IMR-90 (cell line): ENCODE data around the gene XDH. TPM values are rescaled to one million over a fixed set of nuclear protein-coding genes. Genes with fewer than 3 reads are reported as not detected.

Experiments used
- ATAC-seq: fragments of 200-7000 bp; cut with Tn5 transposase; 2 replicates; pipeline ENCODE4 v1.9.1; 2020; ENCODE audit warnings: low read depth, mild to moderate bottlenecking, moderate library complexity
- BruUV-seq: library from RNA; stranded (reverse); fragments of 400-500 nt; replicated peaks from 2 replicates; lab custom pipeline; 2021; lab: Mats Ljungman, UMichigan
- CTCF ChIA-PET: fragments of 300-600 bp; formaldehyde crosslinking; extraction: SDS; loops from one replicate; lab custom pipeline; 2021; ENCODE audit warnings: antibody characterized with exemption; lab: Yijun Ruan, JAX
- POLR2A ChIA-PET: fragments of 300-600 bp; sonication (Branson Sonifier 250); formaldehyde crosslinking; loops from one replicate; lab custom pipeline; 2022; ENCODE audit warnings: antibody characterized with exemption; ENCODE audit not compliant: unreplicated experiment; lab: Charles Lee
- DNase-seq: peaks from one replicate; pipeline ENCODE4 v3.0.0; 2013
- H2AFZ ChIP-seq: replicated peaks from 2 replicates; pipeline ENCODE3; 2013; ENCODE audit warnings: low read length, mild to moderate bottlenecking; ENCODE audit not compliant: poor library complexity
- H2AK5ac ChIP-seq: 2 replicates; pipeline ENCODE4 v1.6.1; 2013; ENCODE audit warnings: low read depth, low read length, inconsistent platforms
- H2AK9ac ChIP-seq: replicated peaks from 2 replicates; pipeline ENCODE3; 2013; ENCODE audit warnings: mild to moderate bottlenecking, low read depth, low read length, moderate library complexity; ENCODE audit not compliant: poor library complexity
- H2BK120ac ChIP-seq: 2 replicates; pipeline ENCODE4 v1.6.1; 2013; ENCODE audit warnings: low read depth, low read length, inconsistent platforms
- H2BK15ac ChIP-seq: 3 replicates; pipeline ENCODE4 v1.6.1; 2013; ENCODE audit warnings: low read depth, low read length, inconsistent platforms
- H2BK20ac ChIP-seq: 2 replicates; pipeline ENCODE4 v1.6.1; 2013; ENCODE audit warnings: low read depth, mild to moderate bottlenecking, inconsistent platforms, low read length, moderate library complexity
- H2BK5ac ChIP-seq: 2 replicates; pipeline ENCODE4 v1.6.1; 2013; ENCODE audit warnings: mild to moderate bottlenecking, low read depth, low read length, inconsistent platforms; ENCODE audit not compliant: poor library complexity, severe bottlenecking
- H3K14ac ChIP-seq: replicated peaks from 2 replicates; pipeline ENCODE4 v1.6.1; 2013; ENCODE audit warnings: low read depth, low read length, inconsistent platforms
- H3K18ac ChIP-seq: 2 replicates; pipeline ENCODE4 v1.6.1; 2013; ENCODE audit warnings: low read depth, low read length, control low read depth
- H3K23ac ChIP-seq: 2 replicates; pipeline ENCODE4 v1.6.1; 2013; ENCODE audit warnings: low read depth, low read length, inconsistent platforms
- H3K27ac ChIP-seq: 2 replicates; pipeline ENCODE4 v1.5.1; 2013; ENCODE audit warnings: mild to moderate bottlenecking, control low read depth, low read length; ENCODE audit not compliant: insufficient read depth
- H3K27me3 ChIP-seq: 2 replicates; pipeline ENCODE4 v1.6.1; 2013; ENCODE audit warnings: low read length; ENCODE audit not compliant: control insufficient read depth, insufficient read depth
- H3K36me3 ChIP-seq: 2 replicates; pipeline ENCODE4 v1.6.1; 2013; ENCODE audit warnings: low read length, mixed read lengths; ENCODE audit not compliant: control insufficient read depth, insufficient read depth
- H3K4ac ChIP-seq: 2 replicates; pipeline ENCODE4 v1.6.1; 2013; ENCODE audit warnings: low read depth, low read length, inconsistent platforms
- H3K4me1 ChIP-seq: 2 replicates; pipeline ENCODE4 v1.6.1; 2013; ENCODE audit warnings: low read length, mixed read lengths; ENCODE audit not compliant: control insufficient read depth, insufficient read depth
- H3K4me2 ChIP-seq: 2 replicates; pipeline ENCODE4 v1.6.1; 2013; ENCODE audit warnings: low read depth, mild to moderate bottlenecking, control low read depth, low read length, moderate library complexity
- H3K4me3 ChIP-seq: 2 replicates; pipeline ENCODE4 v1.5.1; 2013; ENCODE audit warnings: low read depth, mild to moderate bottlenecking, control low read depth, low read length, moderate library complexity; ENCODE audit not compliant: insufficient read depth
- H3K56ac ChIP-seq: 2 replicates; pipeline ENCODE4 v1.6.1; 2013; ENCODE audit warnings: low read length, inconsistent platforms; ENCODE audit not compliant: insufficient read depth; ENCODE audit errors: extremely low read depth
- H3K79me1 ChIP-seq, 2 experiments: 2 replicates each; pipeline ENCODE4 v1.6.1; 2013; ENCODE audit warnings: low read length in 2 of 2, inconsistent platforms in 1 of 2, low read depth in 1 of 2
- H3K9ac ChIP-seq: 2 replicates; pipeline ENCODE4 v1.6.1; 2013; ENCODE audit warnings: low read depth, low read length, control low read depth
- H3K9me1 ChIP-seq: 2 replicates; pipeline ENCODE4 v1.6.1; 2013; ENCODE audit warnings: low read length, inconsistent platforms; ENCODE audit not compliant: insufficient read depth
- H3K9me3 ChIP-seq: 2 replicates; pipeline ENCODE4 v1.6.1; 2013; ENCODE audit warnings: low read length; ENCODE audit not compliant: control insufficient read depth, insufficient read depth
- H4K20me1 ChIP-seq: 2 replicates; pipeline ENCODE4 v1.6.1; 2013; ENCODE audit warnings: low read length, inconsistent platforms; ENCODE audit not compliant: insufficient read depth
- H4K5ac ChIP-seq: 2 replicates; pipeline ENCODE4 v1.6.1; 2013; ENCODE audit warnings: mild to moderate bottlenecking, low read depth, low read length, control low read depth
- H4K8ac ChIP-seq, 2 experiments: 2 replicates each; pipeline ENCODE4 v1.6.1; 2013; ENCODE audit warnings: low read depth in 2 of 2, low read length in 2 of 2, control low read depth in 1 of 2, inconsistent platforms in 1 of 2
- H4K91ac ChIP-seq: 2 replicates; pipeline ENCODE4 v1.6.1; 2013; ENCODE audit warnings: low read depth, low read length, inconsistent platforms; ENCODE audit not compliant: insufficient read depth
- BHLHE40 ChIP-seq: fragments of 150-350 bp; IDR thresholded peaks from 2 replicates; pipeline ENCODE4 v1.6.1; 2016; ENCODE audit warnings: mild to moderate bottlenecking, low read depth, low read length
- CEBPB ChIP-seq: IDR thresholded peaks from 2 replicates; pipeline ENCODE4 v1.6.1; 2012; ENCODE audit warnings: low read depth, low read length, improper control_type of control experiment
- CHD1 ChIP-seq: IDR thresholded peaks from 2 replicates; pipeline ENCODE4 v1.6.1; 2012; ENCODE audit warnings: low read depth, low read length, improper control_type of control experiment
- FOS ChIP-seq: fragments of 150-350 bp; IDR thresholded peaks from 2 replicates; pipeline ENCODE4 v1.6.1; 2016; ENCODE audit warnings: low read depth, low read length
- MAFK ChIP-seq: IDR thresholded peaks from 2 replicates; pipeline ENCODE4 v1.6.1; 2012; ENCODE audit warnings: low read depth, low read length, improper control_type of control experiment
- MAZ ChIP-seq: IDR thresholded peaks from 2 replicates; pipeline ENCODE4 v1.6.1; 2012; ENCODE audit warnings: low read depth, mild to moderate bottlenecking, low read length, improper control_type of control experiment, moderate library complexity, borderline replicate concordance
- MXI1 ChIP-seq: IDR thresholded peaks from 2 replicates; pipeline ENCODE4 v1.6.1; 2012; ENCODE audit warnings: low read depth, mild to moderate bottlenecking, low read length, moderate library complexity, borderline replicate concordance
- NFE2L2 ChIP-seq: fragments of 150-350 bp; IDR thresholded peaks from 2 replicates; pipeline ENCODE4 v1.6.1; 2016; ENCODE audit warnings: low read depth, mild to moderate bottlenecking, low read length
- RAD21 ChIP-seq: IDR thresholded peaks from 2 replicates; pipeline ENCODE4 v1.6.1; 2012; ENCODE audit warnings: low read length, improper control_type of control experiment
- RFX5 ChIP-seq: IDR thresholded peaks from 2 replicates; pipeline ENCODE4 v1.8.0; 2012; ENCODE audit warnings: low read depth, mild to moderate bottlenecking, low read length, moderate library complexity
- SMC3 ChIP-seq: fragments of 150-350 bp; IDR thresholded peaks from 2 replicates; pipeline ENCODE4 v1.6.1; 2016; ENCODE audit warnings: low read depth, mild to moderate bottlenecking, antibody characterized with exemption, low read length, moderate library complexity
- USF2 ChIP-seq: fragments of 150-350 bp; IDR thresholded peaks from 2 replicates; pipeline ENCODE4 v1.6.1; 2017; ENCODE audit warnings: mild to moderate bottlenecking, antibody characterized with exemption, low read length, low read depth
- WGBS, 2 experiments: methylation state at CpG; one replicate each; pipeline versions ENCODE4 v1.1.5 to v1.1.7; 2013; ENCODE audit warnings: missing lambda C conversion rate in 2 of 2; ENCODE audit not compliant: insufficient read length in 1 of 2; ENCODE audit errors: extremely low coverage in 2 of 2; 5-methylcytosine and 5-hydroxymethylcytosine counted together
- dilution Hi-C: fragments of 300-500 bp; cut with HindIII; formaldehyde crosslinking; loops from one replicate; pipeline ENCODE4 v1.14.3; 2018; ENCODE audit warnings: low sequenced_read_pairs; ENCODE audit not compliant: unreplicated experiment
- in situ Hi-C: fragments of 300-500 bp; cut with MboI; formaldehyde crosslinking; loops from 3 replicates; pipeline ENCODE4 v1.14.3; 2019; ENCODE audit warnings: low sequenced_read_pairs, inconsistent platforms, mixed read lengths
- intact Hi-C: fragments of 100-400 bp; cut with micrococcal nuclease; formaldehyde crosslinking; loops from 2 replicates; pipeline ENCODE4 v1.10.0; 2022
- polyA plus RNA-seq, 3 experiments: library from polyadenylated mRNA; depleted of rRNA; stranded (reverse); fragments of >200 nt; gene quantifications; 2 replicates each; pipeline ENCODE4 v1.2.3, GENCODE V29; 2012; ENCODE audit warnings: low replicate concordance in 1 of 3
- total RNA-seq: library from RNA; depleted of rRNA; stranded (reverse); fragments of >200 nt; gene quantifications from 2 replicates; pipeline ENCODE4 v1.2.3, GENCODE V29; 2012

The XDH gene
- total and polyA plus RNA-seq, 2 of the 4 experiments (the other 2 are of a cell fraction), result 0.46 to 1.1 TPM

DNA sequence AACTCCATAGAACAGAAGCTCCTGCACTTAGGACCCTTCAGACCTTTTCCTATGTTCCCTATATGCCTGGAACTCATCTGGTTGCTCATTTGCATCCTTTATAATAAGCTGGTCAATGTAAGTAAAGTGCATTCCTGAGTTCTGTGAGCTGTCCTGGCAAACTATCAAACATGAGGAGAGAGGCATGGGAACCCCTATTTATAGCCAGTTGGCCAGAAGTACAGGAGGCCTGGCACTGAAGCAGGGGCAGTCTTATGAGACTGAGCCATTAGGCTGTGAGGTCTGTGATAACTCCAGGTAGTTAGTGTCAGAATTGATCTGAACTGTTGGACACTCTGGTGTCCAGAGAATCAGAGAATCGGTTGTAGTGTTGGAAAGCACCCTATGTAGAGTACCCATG is 92.2 kb downstream of the XDH start:
- Histone ChIP-seq H2BK15ac (no peak overlapping the region), H2BK20ac (peak overlapping the region; percentile 32; the same call in 1 of the 2 replicates), H3K27ac (no peak overlapping the region), H4K91ac (no peak overlapping the region), H2BK120ac (peak overlapping the region; percentile 2; the same call in 1 of the 2 replicates), H2BK5ac (no peak overlapping the region), H3K27me3 (no peaks in the 10 kb centered on the region), H2AFZ (no peak overlapping the region), H3K36me3 (no peaks in the 10 kb centered on the region), H2AK9ac (no peak overlapping the region), H4K20me1 (no peaks in the 10 kb centered on the region), H3K9ac (no peak overlapping the region), H3K4me3 (no peak overlapping the region), H2AK5ac (peak overlapping the region; percentile 48; the same call in 1 of the 2 replicates), H3K14ac (no peak overlapping the region; the same call in 1 of the 2 replicates), H3K4me2 (no peak overlapping the region; the same call in 1 of the 2 replicates), H3K4ac (peak overlapping the region; percentile 24; the same call in 1 of the 2 replicates), H3K56ac (no peak overlapping the region), H3K4me1 (peaks cover 19% of the 10 kb centered on the region), H3K23ac (no peak overlapping the region), H3K9me1 (peaks cover 8% of the 10 kb centered on the region; the same call in 1 of the 2 replicates), H3K79me1 (no peaks in the 10 kb centered on the region), H3K18ac (no peak overlapping the region), H3K9me3 (no peaks in the 10 kb centered on the region), H4K5ac (no peak overlapping the region; the same call in 1 of the 2 replicates), H4K8ac (no peak overlapping the region)
- dilution Hi-C loops, result no loop called here
- ChIA-PET CTCF (interaction anchor here (0.9 to 3.2 kb wide), 3 partner anchors 11 to 611 kb away, joined by 3 to 9 read pairs (median 4); no protein-coding TSS in a partner anchor), POLR2A (interaction anchor here (0.6 kb wide), 1 partner anchor 1086 kb away, joined by 6 read pairs; no protein-coding TSS in a partner anchor)
- TF ChIP-seq SMC3, result no peak
- TF ChIP-seq RAD21, result no peak
- TF ChIP-seq MAZ, result no peak
- no peak for TF ChIP-seq USF2
- TF ChIP-seq NFE2L2, result no peak
- no peak for TF ChIP-seq MXI1
- TF ChIP-seq CEBPB, result no peak
- TF ChIP-seq MAFK, result no peak
- no peak for TF ChIP-seq CHD1
- TF ChIP-seq FOS, result no peak
- TF ChIP-seq BHLHE40, result no peak
- no peak for TF ChIP-seq RFX5
- in situ Hi-C loops, result no loop called here
- BruUV-seq, result no TSS peak
- peak; percentile 68 for DNase-seq
- intact Hi-C loops, result no loop called here
- WGBS, 2 experiments, result no CpG with 5 or more reads among the region's 1 CpG
- ATAC-seq, result no peak
